Left renal pelvis (tissue), 4 donors: ENCODE data around the gene ADGRG7. TPM values are rescaled to one million over a fixed set of nuclear protein-coding genes. Genes with fewer than 3 reads are reported as not detected.

Experiments used
- DNase-seq, 4 donors: peaks; one replicate each; pipeline ENCODE4 v3.0.0-alpha.2; 2013; ENCODE audit warnings: low read depth in 4 of 4, low spot score in 3 of 4
- polyA plus RNA-seq, 4 donors: library from polyadenylated mRNA; unstranded; fragments of 120-200 nt; gene quantifications; one replicate each; pipeline ENCODE4 v1.2.1, GENCODE V29; 2013; ENCODE audit not compliant: insufficient read length in 4 of 4

The ADGRG7 gene
- polyA plus RNA-seq, 4 donors: 0.17 to 0.20 TPM; not detected in 2

GRCh38 chr3:100600181-100601042 lies 9.0 kb upstream of the ADGRG7 start:
- no peak for DNase-seq

GRCh38 chr3:100602506-100603444 lies 6.6 kb upstream of the ADGRG7 start:
- no peak for DNase-seq

GRCh38 chr3:100603469-100603868 lies 5.9 kb upstream of the ADGRG7 start:
- no peak for DNase-seq

DNA sequence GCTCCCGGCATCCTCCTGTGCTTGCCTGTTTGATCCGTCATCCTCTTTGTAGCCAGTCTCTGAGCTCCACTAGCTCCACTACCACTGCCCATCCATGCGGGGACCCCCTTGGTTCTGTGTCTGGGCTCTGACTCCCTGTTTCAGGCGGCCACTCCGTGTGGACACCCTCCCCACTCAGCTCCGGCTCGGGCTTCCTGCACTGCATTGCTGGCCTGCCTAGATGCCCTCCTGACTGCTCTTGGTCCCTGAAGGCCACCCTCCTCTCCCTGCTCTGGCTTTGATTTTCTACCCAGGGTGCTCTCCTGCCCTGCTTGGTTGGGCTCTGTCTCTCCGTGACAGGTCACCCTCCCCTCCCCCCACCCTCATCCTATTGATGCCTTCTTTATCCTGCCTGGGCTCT lies 4.0 kb upstream of the ADGRG7 start:
- no peak for DNase-seq

DNA sequence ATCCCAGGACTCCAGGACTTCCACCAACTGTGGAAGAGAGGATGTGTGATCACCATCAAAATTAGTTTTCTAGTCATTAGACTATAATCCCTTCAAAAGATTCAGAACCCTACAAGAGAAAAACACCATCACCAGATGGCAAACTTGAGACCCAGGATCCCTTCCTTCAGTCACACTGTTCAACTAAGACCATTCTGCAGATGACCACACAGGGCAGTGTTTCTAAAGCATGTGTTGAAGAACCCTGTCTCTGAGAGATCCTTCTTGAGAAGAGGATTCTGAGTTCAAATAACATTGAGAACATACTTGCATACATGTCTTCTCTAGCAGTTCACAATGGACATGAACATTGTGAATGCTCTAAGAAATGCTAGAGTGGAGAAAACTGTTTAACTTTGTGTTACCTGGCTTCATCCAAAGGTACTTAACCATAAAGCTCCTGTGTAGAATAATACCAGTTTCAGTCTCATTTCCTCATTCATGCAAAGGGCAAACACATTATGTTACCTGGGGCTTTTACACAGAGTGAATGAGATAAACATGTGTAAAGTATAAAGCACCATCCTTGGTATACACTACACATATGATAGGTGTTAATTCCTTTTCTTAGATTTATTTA lies 2.4 kb upstream of the ADGRG7 start:
- no peak for DNase-seq

DNA sequence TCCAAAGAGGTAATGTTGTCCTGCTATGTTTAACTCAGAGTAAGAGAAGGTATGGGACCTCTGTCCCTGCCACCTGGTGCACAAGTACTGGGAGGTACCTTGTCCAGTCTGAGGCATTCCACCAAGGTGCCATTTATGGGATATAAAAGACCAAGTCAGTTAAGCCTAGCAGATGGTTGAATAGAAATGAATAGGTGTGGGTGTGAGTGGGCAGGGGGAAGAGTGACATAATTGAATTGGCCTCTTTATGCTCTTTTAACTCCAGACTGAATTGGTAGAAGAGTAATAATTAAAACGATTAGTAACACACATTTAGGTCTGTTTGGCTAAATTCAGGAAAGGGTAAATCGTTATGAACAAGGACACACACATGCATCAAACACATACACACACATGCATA lies 562 bp downstream of the ADGRG7 start:
- no peak for DNase-seq

DNA sequence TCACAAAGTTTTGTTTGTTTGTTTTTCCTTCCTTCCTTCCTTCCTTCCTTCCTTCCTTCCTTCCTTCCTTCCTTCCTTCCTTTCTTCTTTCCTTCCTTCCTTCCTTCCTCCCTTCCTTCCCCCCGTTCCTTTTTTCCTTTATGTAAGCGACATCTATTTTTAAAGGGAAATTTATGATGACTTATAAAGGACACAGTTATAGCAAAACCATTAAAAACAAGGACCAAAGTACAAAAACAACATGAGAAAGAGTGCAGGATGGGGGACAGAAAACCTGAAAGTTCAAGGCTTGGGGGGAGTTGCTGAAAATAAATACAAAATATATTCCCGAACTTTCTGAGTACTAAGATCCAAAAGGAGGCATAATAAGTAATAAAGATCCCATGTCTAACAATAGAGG lies 1.8 kb downstream of the ADGRG7 start:
- no peak for DNase-seq

DNA sequence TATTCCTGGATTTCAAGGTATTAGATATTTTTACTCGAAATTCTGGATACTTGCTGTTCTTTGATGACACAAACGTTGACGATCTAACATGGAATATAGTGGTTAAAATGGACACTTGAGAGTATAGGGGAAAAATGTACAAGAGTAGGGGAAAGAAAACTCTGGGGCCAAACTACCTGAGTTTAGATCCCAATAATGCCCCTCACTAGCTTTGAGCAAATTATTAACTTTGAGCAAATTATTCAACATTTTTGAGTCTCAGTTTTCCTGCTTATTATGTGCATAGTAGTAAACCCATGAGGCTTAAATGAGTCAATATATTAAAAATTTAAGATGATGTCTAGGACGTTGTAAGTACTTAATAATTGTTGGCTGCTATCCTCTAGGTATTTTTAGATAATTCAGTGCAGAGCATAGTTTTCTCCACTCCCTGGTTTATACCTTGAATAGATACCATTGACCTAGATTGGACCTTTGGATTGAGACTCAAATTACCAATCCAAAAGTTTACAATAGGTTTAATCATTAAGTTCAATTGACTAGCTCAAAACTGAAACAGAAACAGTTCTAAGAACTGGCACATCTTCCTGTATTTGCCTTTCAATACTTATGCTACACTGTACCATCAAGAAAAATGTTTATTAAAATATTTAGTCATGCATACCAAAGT lies 4.5 kb downstream of the ADGRG7 start:
- no peak for DNase-seq

DNA sequence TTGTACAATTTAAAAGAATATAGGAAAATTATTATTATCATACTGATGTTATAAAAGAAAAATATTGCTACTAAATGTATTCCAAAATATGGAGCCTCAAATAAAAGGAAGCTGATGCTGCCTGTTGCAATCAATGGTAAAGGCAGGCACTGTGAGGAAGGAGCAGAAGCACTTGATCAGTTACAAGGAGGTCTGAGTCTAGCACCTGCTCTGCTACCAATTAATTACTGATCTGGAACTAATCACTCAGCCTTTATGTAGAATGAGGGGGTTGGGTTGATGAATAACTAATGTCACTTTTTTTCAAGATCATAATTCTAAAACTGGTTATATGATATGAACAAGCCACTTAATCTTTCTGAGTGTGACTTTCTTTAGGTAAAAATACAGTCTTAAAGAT lies 5.5 kb downstream of the ADGRG7 start:
- DNase-seq: no peak

DNA sequence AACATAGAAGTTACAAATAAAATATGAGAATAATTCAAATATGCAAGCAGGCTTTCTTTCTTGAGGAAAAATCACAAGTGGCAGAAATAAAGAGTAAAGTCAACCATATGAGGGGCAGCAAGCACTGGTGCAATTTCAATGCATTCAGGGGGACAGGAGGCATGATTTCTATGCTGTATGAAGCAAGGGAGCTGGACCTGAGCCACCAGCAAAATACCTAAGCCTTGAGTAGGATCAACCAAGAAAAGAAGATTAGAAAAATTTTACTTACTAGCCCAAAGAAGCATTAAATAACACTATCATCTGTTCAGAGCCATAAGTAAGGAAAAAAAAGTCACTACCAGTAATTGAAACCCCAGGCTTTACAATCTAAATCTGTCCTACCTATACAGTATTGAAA lies 6.3 kb downstream of the ADGRG7 start:
- no peak for DNase-seq

GRCh38 chr3:100621251-100621650 lies 11.8 kb downstream of the ADGRG7 start:
- DNase-seq: no peak

- DNase-seq: no peak
Measured at GRCh38 chr3:100627491-100627890, 18.1 kb downstream of the ADGRG7 start.

GRCh38 chr3:100629421-100630127 lies 20.2 kb downstream of the ADGRG7 start:
- no peak for DNase-seq

- no peak for DNase-seq
Measured at GRCh38 chr3:100630664-100631063, 21.3 kb downstream of the ADGRG7 start.

DNA sequence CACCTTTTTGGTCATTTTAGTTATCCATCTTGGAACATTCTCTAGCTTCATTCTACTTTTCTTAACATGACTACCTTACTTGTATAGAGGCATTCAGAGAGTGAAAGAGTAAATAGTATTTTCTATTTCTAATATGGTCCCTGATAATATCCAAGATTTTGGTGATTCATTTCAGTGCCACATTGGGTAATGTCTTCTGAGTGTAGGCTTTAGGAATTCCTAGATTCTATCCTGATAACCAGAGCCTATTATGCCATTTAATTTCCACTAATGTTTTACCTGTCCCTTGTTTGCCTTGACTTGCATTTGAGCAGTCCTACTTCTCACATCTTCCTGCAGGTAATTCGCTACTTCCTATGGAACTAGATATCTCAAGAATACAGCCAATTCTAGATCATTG lies 21.8 kb downstream of the ADGRG7 start:
- DNase-seq: no peak

GRCh38 chr3:100634493-100635272 lies 25.3 kb downstream of the ADGRG7 start:
- no peak for DNase-seq

- peak in 1 of 4 donors; percentile 3 for DNase-seq
Measured at GRCh38 chr3:100635273-100635701, 25.9 kb downstream of the ADGRG7 start.

GRCh38 chr3:100637197-100637631 lies 27.8 kb downstream of the ADGRG7 start:
- DNase-seq: no peak

- no peak for DNase-seq
Measured at GRCh38 chr3:100640633-100641032, 31.2 kb downstream of the ADGRG7 start.
